Body of pancreas (tissue), 4 donors: Measurements from ENCODE around the gene NKAIN2.

ENCODE experiments used
- CTCF ChIP-seq, 7 experiments: fragments of 450-650 bp in 4 of 7; fragments of 200-600 bp in 3 of 7; sonication (generic) in 3 of 7; IDR thresholded peaks; one replicate each; pipeline ENCODE4 v1.5.1; 2016 to 2019; ENCODE audit warnings: antibody characterized with exemption in 7 of 7
- POLR2A ChIP-seq, 3 donors: fragments of 450-650 bp; IDR thresholded peaks; one replicate each; pipeline ENCODE4 v1.6.1; 2016; ENCODE audit warnings: antibody characterized with exemption in 3 of 3, mild to moderate bottlenecking in 2 of 3

- no peak for TF ChIP-seq CTCF (IDR thresholded peaks at IDR 0.05)
- TF ChIP-seq POLR2A (IDR thresholded peaks at IDR 0.05), result no peak
Observed at GRCh38 chr6:123829302-123829953, 25.8 kb downstream of the NKAIN2 start.
